Heart right ventricle (tissue), 16 donors: Measurements from ENCODE around the gene CHD2. TPM values are rescaled to one million over a fixed set of nuclear protein-coding genes. Genes with fewer than 3 reads are reported as not detected.

Experiments used
- ATAC-seq, 8 donors: fragments of 200-7000 bp; cut with Tn5 transposase; one replicate each; pipeline ENCODE4 v1.9.1; 2020; ENCODE audit warnings: mild to moderate bottlenecking in 8 of 8, moderate library complexity in 8 of 8, moderate number of reproducible peaks in 1 of 8
- DNase-seq, 2 donors: peaks; one replicate each; pipeline ENCODE4 v3.0.0-alpha.2; 2020
- H3K27ac ChIP-seq, 10 donors: fragments of 200-600 bp; sonication (generic) in 2 of 10; one replicate each; pipeline versions ENCODE4 v1.5.0 to v1.8.0; 2020 to 2022; ENCODE audit warnings: mild to moderate bottlenecking in 3 of 10
- H3K27me3 ChIP-seq, 7 donors: fragments of 200-600 bp; one replicate each; pipeline ENCODE4 v1.8.0; 2021 to 2022; ENCODE audit warnings: mild to moderate bottlenecking in 2 of 7
- H3K36me3 ChIP-seq, 9 donors: fragments of 200-600 bp; sonication (generic) in 1 of 9; one replicate each; pipeline versions ENCODE4 v1.5.0 to v1.8.0; 2020 to 2022; ENCODE audit warnings: mild to moderate bottlenecking in 2 of 9
- H3K4me1 ChIP-seq, 9 donors: fragments of 200-600 bp; sonication (generic) in 1 of 9; one replicate each; pipeline versions ENCODE4 v1.5.0 to v1.8.0; 2020 to 2022; ENCODE audit warnings: mild to moderate bottlenecking in 4 of 9
- H3K4me3 ChIP-seq, 10 donors: fragments of 200-600 bp; sonication (generic) in 2 of 10; one replicate each; pipeline versions ENCODE4 v1.5.0 to v1.8.0; 2020 to 2022; ENCODE audit warnings: mild to moderate bottlenecking in 7 of 10, moderate library complexity in 2 of 10
- H3K9me3 ChIP-seq, 11 donors: fragments of 200-600 bp in 10 of 11; sonication (generic) in 2 of 11; one replicate each; pipeline versions ENCODE4 v1.5.0 to v1.8.0; 2013 to 2022; ENCODE audit warnings: mild to moderate bottlenecking in 2 of 11, control low read depth in 1 of 11, moderate library complexity in 1 of 11
- CTCF ChIP-seq, 9 donors: fragments of 200-600 bp; sonication (generic) in 2 of 9; IDR thresholded peaks; one replicate each; pipeline versions ENCODE4 v1.5.0 to v1.8.0; 2021 to 2022; ENCODE audit warnings: antibody characterized with exemption in 9 of 9, mild to moderate bottlenecking in 5 of 9, moderate library complexity in 1 of 9
- WGBS, 2 donors: extraction: QIAGEN DNeasy Blood & Tissue Kit; methylation state at CpG; one replicate each; pipeline ENCODE4 v1.1.7; 2013; ENCODE audit warnings: inconsistent platforms in 1 of 2; 5-methylcytosine and 5-hydroxymethylcytosine counted together
- intact Hi-C, 10 donors: fragments of 100-400 bp; cut with DNase I; formaldehyde crosslinking; loops; one replicate each; pipeline versions ENCODE4 v1.11.1 to v1.14.2; 2022
- polyA plus RNA-seq, 2 donors: library from polyadenylated mRNA; stranded (reverse); fragments of 200-250 nt; gene quantifications; one replicate each; pipeline ENCODE4 v1.2.3, GENCODE V29; 2013
- total RNA-seq, 10 donors: library from RNA; stranded (reverse); fragmentation: NEBNext Ultra II Directional in 3 of 10; extraction: Animal tissue kit (Norgen Biotek cat#: 25700) in 3 of 10; gene quantifications; one replicate each; pipeline versions ENCODE4 v1.2.1 to v1.2.4, GENCODE V29; 2021 to 2023
- donor health status: Arrhythmogenic right ventricular cardiomyopathy.
- donor health status: ischemic (EF 13 %, LVEDD 7.1; RV severe dilation, severe dysfunction).
- donor health status: healthy with polysubstance abuse.
- donor health status: DM: no; HTN: yes; CAD: no.
- donor health status: DM: no; HTN: no; CAD: no.
- donor health status: ischemic (EF 25% LVEDD 6.9; RV normal size, moderate dysfunction).
- donor health status: ischemic (EF 25% LVEDD 5.7; RV mildly dilated, moderate dysfunction).
- donor health status: healthy.
- donor health status: DM: yes; HTN: yes; CAD: no.
- donor health status: Ischemic cardiomyopathy.
- donor health status: ischemic (EF 35%, LVEDD 5.7; RV mildly dilated, moderate dysfunction).
- donor health status: nonischemic (EF 11% LVEDD 7.7; RV severe dilation, severe dysfunction).
- donor health status: DM: yes; HTN: yes; CAD: no.
- donor health status: PGD.
- donor health status: ischemic (EF 29% LVEDD 5.4; RV normal size, mild dysfunction).
- donor health status: nonischemic (EF 23%, LVEDD 6.1; RV moderate dilation, normal function).

CHD2 gene
- total and polyA plus RNA-seq, 12 donors, result 12.2 to 74.0 (median 54.6) TPM

- no peak for DNase-seq
- ATAC-seq, result no peak
- no peak overlapping the region for H3K27ac ChIP-seq
- intact Hi-C loops, result no loop called here
- WGBS, 2 donors, result 94 to 95% methylated on average over 2 of the region's 2 CpGs
- no peak for TF ChIP-seq CTCF (IDR thresholded peaks at IDR 0.05)
- H3K9me3 ChIP-seq, result no peaks in the 10 kb centered on the region
- H3K36me3 ChIP-seq, result peaks cover 0 to 81% (median 47%) of the 10 kb centered on the region in 9 donors
- no peaks in the 10 kb centered on the region for H3K27me3 ChIP-seq
- no peak overlapping the region for H3K4me3 ChIP-seq
- H3K4me1 ChIP-seq, result peaks cover 4 to 60% (median 46%) of the 10 kb centered on the region in 9 donors
Observed at GRCh38 chr15:92925454-92925853, 25.3 kb downstream of the CHD2 start.

- peaks cover 0 to 37% (median 21%) of the 10 kb centered on the region in 9 donors for H3K4me1 ChIP-seq
- H3K27me3 ChIP-seq, result no peaks in the 10 kb centered on the region
- intact Hi-C loops, result no loop called here
- H3K36me3 ChIP-seq, result peaks cover 0 to 100% (median 58%) of the 10 kb centered on the region in 9 donors
- no peak overlapping the region for H3K4me3 ChIP-seq
- ATAC-seq (no peak), DNase-seq (no peak)
- no peak overlapping the region for H3K27ac ChIP-seq
- 83 to 93% methylated on average over 3 of the region's 3 CpGs for WGBS, 2 donors
- no peak for TF ChIP-seq CTCF (IDR thresholded peaks at IDR 0.05)
- no peaks in the 10 kb centered on the region for H3K9me3 ChIP-seq
Observed at GRCh38 chr15:92928225-92928750, 28.2 kb downstream of the CHD2 start.

- intact Hi-C loops, result no loop called here
- 93% methylated on average over 6 of the region's 6 CpGs for WGBS, 2 donors
Observed at GRCh38 chr15:92929002-92929401, 28.9 kb downstream of the CHD2 start.

GRCh38 chr15:92930054-92930621, 30.0 kb downstream of the CHD2 start:
- Histone ChIP-seq H3K4me3 (no peak overlapping the region), H3K27me3 (no peaks in the 10 kb centered on the region), H3K36me3 (peaks cover 0 to 100% (median 58%) of the 10 kb centered on the region in 9 donors), H3K4me1 (peaks cover 0 to 32% (median 10%) of the 10 kb centered on the region in 9 donors), H3K27ac (peak overlapping the region in 2 of 10 donors; percentile 26 to 47), H3K9me3 (no peaks in the 10 kb centered on the region)
- ATAC-seq (peak in 2 of 8 donors; percentile 11 to 15), DNase-seq (no peak)
- WGBS, 2 donors, result 45 to 61% methylated on average over 3 of the region's 3 CpGs
- intact Hi-C loops, result loop anchor here in 1 of 10 donors (10.0 kb wide), 1 partner anchor 55 kb away; no protein-coding TSS in a partner anchor
- TF ChIP-seq CTCF (IDR thresholded peaks at IDR 0.05), result no peak

More at GRCh38 chr15:92929002-92929401, 28.9 kb downstream of the CHD2 start:
- TF ChIP-seq CTCF (IDR thresholded peaks at IDR 0.05), result no peak
- Histone ChIP-seq H3K4me3 (no peak overlapping the region), H3K27me3 (no peaks in the 10 kb centered on the region), H3K36me3 (peaks cover 0 to 100% (median 64%) of the 10 kb centered on the region in 9 donors), H3K9me3 (no peaks in the 10 kb centered on the region), H3K4me1 (peaks cover 0 to 38% (median 18%) of the 10 kb centered on the region in 9 donors), H3K27ac (no peak overlapping the region)
- DNase-seq (no peak), ATAC-seq (no peak)
